Urothelium cell line (cell line): ENCODE results near the gene PPP1R18.

ENCODE experiments used
- DNase-seq: peaks from one replicate; pipeline ENCODE4 v3.0.0; 2011; ENCODE audit warnings: low spot score, mixed read lengths
- FAIRE-seq: peaks from 2 replicates; lab custom pipeline; 2011; peaks lifted over from hg19 to GRCh38; lab: Jason Lieb, UNC

The PPP1R18 gene

GRCh38 chr6:30689985-30690384 is 3.5 kb upstream of the PPP1R18 start:
- DNase-seq (no peak), FAIRE-seq (no peak)

GRCh38 chr6:30689022-30689865 is 2.8 kb upstream of the PPP1R18 start:
- FAIRE-seq = no peak
- no peak for DNase-seq

- no peak for FAIRE-seq
Measured at GRCh38 chr6:30688569-30688968, 2.1 kb upstream of the PPP1R18 start.

GRCh38 chr6:30687659-30688431 is 1.4 kb upstream of the PPP1R18 start:
- no peak for FAIRE-seq
- no peak for DNase-seq

More at GRCh38 chr6:30688569-30688968, 2.1 kb upstream of the PPP1R18 start:
- no peak for DNase-seq

GRCh38 chr6:30686908-30687658 is 638 bp upstream of the PPP1R18 start:
- DNase-seq (peak; percentile 91), FAIRE-seq (no peak)

GRCh38 chr6:30685157-30686008 is 1.1 kb downstream of the PPP1R18 start:
- FAIRE-seq = no peak
- DNase-seq = no peak

- FAIRE-seq (no peak), DNase-seq (no peak)
Measured at GRCh38 chr6:30684386-30685156, 1.9 kb downstream of the PPP1R18 start.

- DNase-seq (no peak), FAIRE-seq (no peak)
Measured at GRCh38 chr6:30683980-30684338, 2.5 kb downstream of the PPP1R18 start.

GRCh38 chr6:30683183-30683979 is 3.1 kb downstream of the PPP1R18 start:
- no peak for FAIRE-seq

GRCh38 chr6:30682143-30683117 is 4.0 kb downstream of the PPP1R18 start:
- DNase-seq (peak; percentile 80), FAIRE-seq (no peak)

More at GRCh38 chr6:30683183-30683979, 3.1 kb downstream of the PPP1R18 start:
- no peak for DNase-seq

- FAIRE-seq = no peak
- no peak for DNase-seq
Measured at GRCh38 chr6:30681766-30682142, 4.7 kb downstream of the PPP1R18 start.

- no peak for FAIRE-seq
- DNase-seq = no peak
Measured at GRCh38 chr6:30679765-30680535, 6.5 kb downstream of the PPP1R18 start.

GRCh38 chr6:30678964-30679726 is 7.3 kb downstream of the PPP1R18 start:
- DNase-seq (peak; percentile 74), FAIRE-seq (no peak)

- no peak for FAIRE-seq
- DNase-seq = no peak
Measured at GRCh38 chr6:30676660-30677285, 9.7 kb downstream of the PPP1R18 start.

- DNase-seq (peak; percentile 92), FAIRE-seq (no peak)
Measured at GRCh38 chr6:30672445-30673253, 13.8 kb downstream of the PPP1R18 start, which contains the start of gene DHX16. Gene DHX16, minus strand, starts transcription at chr6:30673006. Its CDS starts 165 bp downstream, at chr6:30672841.
